Erythroblast (primary cell): ENCODE results near the gene OR52B2.
A peak's percentile ranks its signal among the peaks of the same experiment; 100 is the strongest.

Experiments
- DNase-seq, 2 experiments: peaks; one replicate each; lab custom pipeline; 2025; lab: John Stamatoyannopoulos, UW
- GATA1 ChIP-seq: IDR thresholded peaks from 2 replicates; pipeline ENCODE4 v1.6.1; 2011; ENCODE audit warnings: low read depth, mild to moderate bottlenecking, control low read depth, low read length, moderate library complexity
- POLR2A ChIP-seq: IDR thresholded peaks from 2 replicates; pipeline ENCODE4 v1.6.1; 2011; ENCODE audit warnings: mild to moderate bottlenecking, low read length

Gene OR52B2

DNA sequence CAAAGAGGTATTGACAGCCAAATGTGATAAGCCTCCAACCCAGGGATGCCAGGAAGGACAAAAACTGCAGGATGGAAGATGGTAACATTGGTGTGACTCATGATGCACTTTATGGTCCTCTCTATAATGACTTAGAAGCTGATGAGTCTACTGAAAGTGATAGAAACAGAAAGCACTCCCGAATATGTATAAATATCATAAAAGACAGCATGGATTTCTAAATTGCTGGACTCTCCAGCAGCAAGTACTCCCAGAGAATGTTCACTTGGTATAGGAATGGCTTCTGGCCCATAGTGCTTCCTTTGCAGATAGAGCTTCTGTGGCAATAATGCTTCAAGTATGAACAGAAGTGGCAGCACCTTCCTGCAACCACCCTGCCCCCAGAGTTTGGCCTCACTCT lies at the start of gene OR52B2:
TSS of gene OR52B2 (minus strand) at position 101 of the 400 bp plus-strand sequence. CDS start at position 101, 0 bp downstream.
- no peak for DNase-seq
- TF ChIP-seq POLR2A (no peak), GATA1 (no peak)

GRCh38 chr11:6219359-6219758 lies 49.2 kb upstream of the OR52B2 start:
- no peak for DNase-seq
- TF ChIP-seq POLR2A = no peak
- TF ChIP-seq GATA1 = no peak

DNA sequence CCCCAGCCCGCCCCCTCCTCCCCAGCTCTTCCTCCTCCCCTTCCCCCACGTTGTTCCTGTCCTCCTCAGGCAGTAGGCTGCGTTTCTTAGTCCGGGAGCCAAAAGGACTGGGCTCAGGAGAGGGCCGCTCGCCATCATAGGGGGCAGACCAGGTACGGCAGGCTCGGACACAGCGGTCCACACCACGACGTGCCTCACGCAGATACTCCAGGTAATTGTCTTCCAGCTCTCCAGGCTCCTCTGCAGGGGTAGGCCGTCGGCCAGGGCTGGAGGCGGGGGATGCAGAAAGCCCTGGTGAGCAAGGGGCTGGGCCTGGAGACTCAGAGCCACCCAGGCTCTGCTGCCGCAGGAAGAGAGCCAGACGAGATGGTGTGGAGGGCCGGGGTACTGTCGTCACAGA lies 47.6 kb upstream of the OR52B2 start:
- DNase-seq = no peak
- TF ChIP-seq POLR2A = no peak
- TF ChIP-seq GATA1 = no peak

GRCh38 chr11:6216501-6216900 lies 46.4 kb upstream of the OR52B2 start:
- TF ChIP-seq POLR2A (no peak), GATA1 (no peak)
- no peak for DNase-seq

DNA sequence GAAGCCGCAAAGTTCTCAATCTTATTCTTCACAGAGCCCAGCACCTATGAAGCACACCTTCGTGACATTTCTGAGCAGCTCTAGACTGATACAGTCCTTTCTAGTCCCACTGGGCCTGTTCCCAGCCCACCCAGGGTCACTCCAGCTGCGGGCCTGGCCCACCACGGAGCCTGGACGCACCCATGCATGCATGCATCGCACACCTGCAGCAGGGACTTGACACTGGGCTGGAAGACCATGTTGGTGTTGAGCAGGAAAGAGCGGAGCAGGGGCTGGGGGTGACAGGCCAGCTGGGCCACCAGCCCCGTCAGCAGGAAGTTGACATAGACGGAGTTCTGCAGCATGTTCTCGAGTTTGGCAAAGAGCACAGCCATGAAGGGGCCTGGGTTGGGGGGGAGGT lies 44.4 kb upstream of the OR52B2 start:
- no peak for DNase-seq
- TF ChIP-seq POLR2A = no peak
- no peak for TF ChIP-seq GATA1

- TF ChIP-seq GATA1 (no peak), POLR2A (no peak)
- no peak for DNase-seq
Observed at GRCh38 chr11:6210274-6210955, 40.3 kb upstream of the OR52B2 start.

- TF ChIP-seq GATA1 = no peak
- DNase-seq = no peak
Observed at GRCh38 chr11:6209801-6210200, 39.7 kb upstream of the OR52B2 start.

DNA sequence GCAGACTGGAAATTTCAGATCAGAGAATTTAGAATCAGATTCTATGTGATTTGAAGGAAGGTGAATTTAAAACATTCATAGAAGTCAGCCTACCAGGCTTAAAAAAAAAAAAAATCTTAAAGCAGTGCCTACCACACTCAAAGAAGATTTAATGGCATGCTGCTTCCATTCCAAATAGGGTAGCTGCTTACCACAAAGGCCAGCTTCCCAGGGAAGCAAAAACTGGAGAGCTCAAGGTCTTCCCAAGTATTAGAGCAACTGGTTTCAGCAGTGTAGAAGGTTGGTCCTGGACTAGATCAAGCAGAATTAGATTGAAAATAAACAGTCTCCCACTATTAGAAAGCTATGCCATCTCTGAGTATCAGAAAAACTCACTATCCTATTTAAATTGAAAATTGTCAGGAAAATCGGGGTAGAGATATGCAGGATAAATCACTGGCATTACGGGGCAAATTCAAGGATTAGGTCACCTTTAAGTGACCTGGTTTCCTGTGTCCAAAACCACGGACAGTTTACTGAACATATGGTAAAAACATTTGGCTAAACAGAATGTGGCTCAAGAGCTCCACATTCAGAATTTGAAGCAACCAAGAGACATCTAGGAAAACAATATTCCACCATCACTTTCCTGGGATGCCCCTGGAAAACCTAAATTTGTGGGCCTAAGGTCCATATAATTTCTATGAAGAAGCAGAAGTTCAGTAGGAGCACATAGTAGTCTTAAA lies 36.5 kb upstream of the OR52B2 start:
- no peak for TF ChIP-seq POLR2A
- no peak for TF ChIP-seq GATA1
- no peak for DNase-seq

DNA sequence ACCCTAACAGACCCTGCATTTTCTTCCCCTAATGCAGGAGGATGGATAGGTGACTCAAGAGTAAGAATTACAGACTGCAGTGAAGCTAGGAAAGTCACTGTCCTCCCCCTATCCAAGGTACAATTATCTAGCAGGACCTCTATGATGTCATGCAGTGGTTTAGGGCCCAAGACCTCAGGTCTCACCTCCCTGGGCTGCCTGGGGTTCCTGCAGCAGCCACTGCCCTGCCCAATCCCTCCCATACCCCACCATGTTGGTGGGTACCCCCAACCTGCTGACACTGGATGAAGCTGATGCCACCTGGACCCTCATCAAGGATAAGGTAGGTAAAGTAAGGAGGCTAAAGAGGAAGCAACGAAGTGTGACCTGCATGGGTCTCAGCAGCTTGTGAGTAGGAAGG lies 35.2 kb upstream of the OR52B2 start, which contains the start of gene C11orf42:
TSS of gene C11orf42 (plus strand) at position 192 of the 400 bp plus-strand sequence. CDS start at position 251, 59 bp downstream.
- no peak for TF ChIP-seq POLR2A
- TF ChIP-seq GATA1 = no peak

DNA sequence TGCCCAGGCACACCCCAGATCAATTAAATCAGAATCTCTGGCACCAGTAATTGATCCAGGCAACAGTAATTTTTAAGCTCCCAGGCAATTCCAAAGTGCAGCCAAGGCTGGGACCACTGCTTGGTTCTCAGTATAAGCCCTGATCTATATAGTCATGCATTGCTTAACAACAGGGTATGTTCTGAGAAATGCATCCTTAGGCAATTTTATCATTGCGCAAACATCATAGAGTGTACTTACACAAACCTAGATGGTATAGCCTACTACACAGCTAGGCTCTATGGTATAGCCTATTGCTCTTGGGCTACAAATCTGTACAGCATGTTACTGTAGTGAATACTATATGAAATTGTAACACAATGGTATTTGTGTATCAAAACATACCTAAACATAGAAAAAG lies 34.6 kb upstream of the OR52B2 start:
- TF ChIP-seq GATA1 = no peak
- TF ChIP-seq POLR2A = no peak
- no peak for DNase-seq

More for the DNA sequence above, 35.2 kb upstream of the OR52B2 start, which contains the start of gene C11orf42:
- no peak for DNase-seq

- no peak for TF ChIP-seq GATA1
- TF ChIP-seq POLR2A = no peak
Observed at GRCh38 chr11:6203327-6203726, 33.2 kb upstream of the OR52B2 start.

DNA sequence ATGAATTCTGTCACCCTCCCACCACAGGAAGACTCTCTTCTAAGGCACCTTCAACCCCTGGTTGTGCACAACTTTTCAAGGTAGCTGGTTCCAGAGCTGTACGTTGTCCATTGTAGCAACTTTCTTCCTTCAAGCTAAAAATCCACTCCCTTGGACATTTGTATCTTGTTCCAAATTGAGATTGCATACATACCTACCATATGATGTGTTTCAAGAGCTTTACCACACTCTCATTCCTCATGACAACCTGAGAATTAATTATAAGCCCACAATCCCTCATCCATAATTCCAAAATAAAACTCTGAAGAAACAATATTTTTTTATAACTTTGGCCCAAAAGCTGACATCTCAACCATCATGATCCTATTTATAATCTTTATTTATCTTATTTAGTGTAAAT lies 31.9 kb upstream of the OR52B2 start:
- TF ChIP-seq GATA1 (no peak), POLR2A (no peak)
- DNase-seq = no peak

More at GRCh38 chr11:6203327-6203726, 33.2 kb upstream of the OR52B2 start:
- no peak for DNase-seq

GRCh38 chr11:6201481-6201880 lies 31.4 kb upstream of the OR52B2 start:
- no peak for DNase-seq
- no peak for TF ChIP-seq POLR2A
- no peak for TF ChIP-seq GATA1

DNA sequence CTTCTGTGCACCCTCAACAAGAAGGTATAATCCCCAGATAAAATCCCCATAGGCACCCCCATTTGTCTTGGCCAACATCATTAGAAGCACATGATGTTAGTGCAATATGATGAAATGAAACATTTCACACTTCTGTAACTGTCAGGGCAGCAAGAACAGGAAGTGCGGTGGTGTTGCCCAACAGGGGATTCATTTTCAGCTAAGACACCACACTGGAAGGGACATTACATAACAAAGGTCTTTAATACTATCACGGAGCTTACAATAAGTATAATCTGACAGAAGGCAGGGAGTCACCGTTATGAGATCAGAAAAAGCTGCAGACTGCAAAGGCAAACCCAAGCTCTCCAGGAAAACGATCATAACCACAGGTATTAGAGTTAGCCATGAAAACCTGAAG lies 30.8 kb upstream of the OR52B2 start:
- TF ChIP-seq POLR2A = no peak
- no peak for TF ChIP-seq GATA1

More for the DNA sequence above, 30.8 kb upstream of the OR52B2 start:
- DNase-seq = peak in 1 of 2 experiments; percentile 8
